Measurements from ENCODE around the gene RAB11FIP3.
"Not testable (repeated sequence)": the region's sequence is repeated elsewhere in the genome, so short reads cannot be mapped to it uniquely, and the experiment has no call there.

RAB11FIP3 gene

DNA sequence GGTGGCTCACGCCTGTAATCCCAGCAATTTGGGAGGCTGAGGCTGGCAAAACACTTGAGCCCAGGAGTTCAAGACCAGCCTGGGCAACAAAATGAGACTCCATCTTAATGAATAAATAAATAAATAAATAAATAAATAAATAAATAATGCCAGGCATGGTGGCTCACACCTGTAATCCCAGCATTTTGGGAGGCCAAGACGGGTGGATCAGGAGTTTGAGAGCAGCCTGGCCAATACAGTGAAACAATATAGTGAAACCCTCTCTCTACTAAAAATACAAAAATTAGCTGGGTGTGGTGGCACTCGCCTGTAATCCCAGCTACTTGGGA lies 10.3 kb upstream of the RAB11FIP3 start:
- not testable (repeated sequence) for H3K27ac Mint-ChIP-seq (ENCODE audit: low read depth); H3K9me3 Mint-ChIP-seq; ATAC-seq (replicated peaks; ENCODE audit: extremely low read depth, poor library complexity, severe bottlenecking); H3K36me3 Mint-ChIP-seq (ENCODE audit: insufficient read depth); DNase-seq (ENCODE audit: low spot score in 2 of 2); H3K4me1 Mint-ChIP-seq; H3K4me3 Mint-ChIP-seq; H3K27me3 Mint-ChIP-seq

DNA sequence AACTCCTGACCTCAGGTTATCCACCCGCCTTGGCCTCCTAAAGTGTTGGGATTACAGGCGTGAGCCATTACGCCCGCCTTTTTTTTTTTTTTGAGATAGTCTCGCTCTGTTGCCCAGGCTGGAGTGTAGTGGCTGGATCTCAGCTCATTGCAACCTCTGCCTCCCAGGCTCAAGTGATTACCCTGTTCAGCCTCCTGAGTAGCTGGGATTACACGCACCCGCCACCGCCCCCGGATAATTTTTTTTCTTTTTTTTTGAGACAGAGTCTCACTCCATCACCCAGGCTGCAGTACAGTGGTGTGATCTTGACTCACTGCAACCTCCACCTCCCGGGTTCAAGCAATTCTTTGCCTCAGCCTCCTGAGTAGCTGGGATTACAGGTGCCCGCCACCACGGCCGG lies 3.3 kb upstream of the RAB11FIP3 start:
- not testable (repeated sequence) for ATAC-seq (replicated peaks; ENCODE audit: extremely low read depth, poor library complexity, severe bottlenecking); DNase-seq (ENCODE audit: low spot score in 2 of 2); H3K27ac Mint-ChIP-seq (ENCODE audit: low read depth); H3K9me3 Mint-ChIP-seq; H3K27me3 Mint-ChIP-seq; H3K36me3 Mint-ChIP-seq (ENCODE audit: insufficient read depth); H3K4me3 Mint-ChIP-seq
- H3K4me1 Mint-ChIP-seq = peaks cover 15% of the 10 kb centered on the region

DNA sequence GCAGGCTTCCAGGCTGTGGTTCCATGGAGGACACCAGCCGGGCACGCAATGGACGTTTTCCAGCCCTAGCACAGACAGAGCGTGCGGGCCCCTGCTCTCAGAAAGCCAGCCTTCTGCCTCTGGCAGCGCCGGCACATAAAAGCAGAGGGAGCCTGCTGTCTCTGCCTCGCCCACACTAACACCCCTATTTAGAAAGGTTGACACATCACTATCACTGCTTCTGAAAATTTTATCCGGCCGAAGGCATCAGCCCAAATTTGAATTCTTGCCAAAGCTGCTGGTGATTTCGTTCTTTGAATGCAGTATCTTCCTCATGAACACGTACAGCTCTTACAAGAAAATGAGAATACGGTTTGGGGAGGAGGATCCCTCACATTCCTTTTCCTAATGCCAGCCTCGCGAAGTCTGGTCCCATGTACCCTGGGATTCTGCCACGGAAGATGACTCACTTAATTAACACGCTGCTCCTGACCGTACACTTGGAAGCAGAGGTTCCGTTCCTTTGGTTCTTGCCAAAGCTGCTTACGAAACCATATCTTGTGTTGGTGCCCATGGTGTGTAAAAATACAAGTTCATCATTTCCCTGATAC lies 1.3 kb upstream of the RAB11FIP3 start:
- no peaks in the 10 kb centered on the region for H3K9me3 Mint-ChIP-seq
- H3K27ac Mint-ChIP-seq (ENCODE audit: low read depth) = no peak overlapping the region
- peak overlapping the region; percentile 85 for H3K4me3 Mint-ChIP-seq
- H3K4me1 Mint-ChIP-seq = peaks cover 34% of the 10 kb centered on the region
- ATAC-seq (replicated peaks; ENCODE audit: extremely low read depth, poor library complexity, severe bottlenecking) (no peak), DNase-seq (ENCODE audit: low spot score in 2 of 2) (no peak)
- H3K36me3 Mint-ChIP-seq (ENCODE audit: insufficient read depth) = peaks cover 8% of the 10 kb centered on the region
- H3K27me3 Mint-ChIP-seq = no peaks in the 10 kb centered on the region

DNA sequence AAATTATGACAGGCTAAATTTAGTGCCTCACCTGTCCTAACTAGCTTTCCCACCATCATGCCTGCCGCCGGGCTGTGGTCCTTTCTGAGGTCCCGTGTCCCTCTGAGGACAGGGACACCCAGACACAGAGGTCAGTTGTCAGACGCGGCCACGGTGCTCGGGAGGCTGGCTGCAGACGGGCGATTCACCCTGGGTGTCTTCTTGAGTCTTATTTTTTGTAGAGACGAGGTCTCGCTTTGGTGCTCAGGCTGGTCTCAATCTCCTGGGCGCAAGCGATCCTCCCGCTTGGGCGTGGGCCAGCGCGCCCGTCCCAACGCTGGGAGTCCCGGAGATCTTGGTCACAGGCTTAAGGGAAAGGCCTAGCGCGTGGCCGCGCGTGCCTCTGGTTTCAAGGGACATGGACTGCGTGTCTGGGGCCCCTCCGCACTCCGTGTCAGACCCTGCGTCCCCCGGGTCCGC lies 797 bp upstream of the RAB11FIP3 start:
- no peak for ATAC-seq (replicated peaks; ENCODE audit: extremely low read depth, poor library complexity, severe bottlenecking)
- DNase-seq (ENCODE audit: low spot score in 2 of 2) = no peak
- peaks cover 35% of the 10 kb centered on the region for H3K4me1 Mint-ChIP-seq
- no peaks in the 10 kb centered on the region for H3K9me3 Mint-ChIP-seq
- H3K27ac Mint-ChIP-seq (ENCODE audit: low read depth) = peak overlapping the region; percentile 76
- peaks cover 8% of the 10 kb centered on the region for H3K36me3 Mint-ChIP-seq (ENCODE audit: insufficient read depth)
- H3K4me3 Mint-ChIP-seq = peak overlapping the region; percentile 85
- H3K27me3 Mint-ChIP-seq = no peaks in the 10 kb centered on the region

DNA sequence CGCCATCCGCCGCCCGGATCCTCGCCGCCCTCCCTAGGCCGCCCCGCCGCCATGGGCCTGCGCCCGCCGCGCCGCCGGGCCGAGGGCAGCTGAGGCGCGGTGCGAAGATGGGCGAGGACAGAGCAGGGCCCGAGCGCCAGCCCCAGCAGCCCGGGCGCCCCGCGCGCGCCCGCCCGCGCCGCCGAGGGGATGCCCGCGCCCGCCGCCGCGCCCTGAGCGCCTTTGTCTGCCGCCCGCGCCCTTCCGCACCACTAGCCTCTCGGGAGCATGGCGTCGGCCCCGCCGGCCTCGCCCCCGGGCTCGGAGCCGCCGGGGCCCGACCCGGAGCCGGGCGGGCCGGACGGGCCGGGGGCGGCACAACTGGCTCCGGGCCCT lies 278 bp downstream of the RAB11FIP3 start:
- Mint-ChIP-seq H3K27me3 (no peaks in the 10 kb centered on the region), H3K4me1 (peaks cover 40% of the 10 kb centered on the region), H3K4me3 (peak overlapping the region; percentile 85), H3K27ac (ENCODE audit: low read depth) (no peak overlapping the region), H3K9me3 (no peaks in the 10 kb centered on the region), H3K36me3 (ENCODE audit: insufficient read depth) (peaks cover 10% of the 10 kb centered on the region)
- DNase-seq (ENCODE audit: low spot score in 2 of 2) (no peak), ATAC-seq (replicated peaks; ENCODE audit: extremely low read depth, poor library complexity, severe bottlenecking) (peak; percentile 68)

DNA sequence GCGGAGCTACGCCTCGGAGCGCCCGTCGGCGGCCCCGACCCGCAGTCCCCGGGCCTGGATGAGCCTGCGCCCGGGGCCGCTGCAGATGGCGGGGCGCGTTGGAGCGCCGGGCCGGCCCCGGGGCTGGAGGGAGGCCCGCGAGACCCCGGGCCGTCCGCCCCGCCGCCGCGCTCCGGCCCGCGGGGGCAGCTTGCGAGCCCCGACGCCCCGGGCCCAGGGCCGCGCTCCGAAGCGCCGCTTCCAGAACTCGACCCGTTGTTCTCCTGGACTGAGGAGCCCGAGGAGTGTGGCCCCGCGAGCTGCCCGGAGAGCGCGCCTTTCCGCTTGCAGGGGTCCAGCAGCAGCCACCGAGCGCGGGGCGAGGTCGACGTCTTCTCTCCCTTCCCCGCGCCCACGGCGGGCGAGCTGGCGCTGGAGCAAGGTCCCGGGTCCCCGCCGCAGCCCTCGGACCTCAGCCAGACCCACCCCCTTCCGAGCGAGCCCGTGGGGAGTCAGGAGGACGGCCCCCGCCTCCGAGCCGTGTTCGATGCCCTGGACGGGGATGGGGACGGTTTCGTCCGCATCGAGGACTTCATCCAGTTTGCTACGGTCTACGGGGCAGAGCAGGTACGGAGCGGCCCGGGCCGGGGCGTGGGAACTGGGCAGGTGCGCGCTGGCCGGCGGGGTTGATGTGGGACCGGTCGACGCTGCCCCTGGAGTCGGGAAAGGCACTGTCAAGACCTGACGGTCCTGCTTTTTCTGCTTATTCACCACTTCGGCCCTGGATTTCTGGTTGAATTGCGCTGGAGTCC lies 861 bp downstream of the RAB11FIP3 start:
- H3K4me1 Mint-ChIP-seq = peaks cover 45% of the 10 kb centered on the region
- peak overlapping the region; percentile 81 for H3K4me3 Mint-ChIP-seq
- peak overlapping the region; percentile 62 for H3K27ac Mint-ChIP-seq (ENCODE audit: low read depth)
- H3K36me3 Mint-ChIP-seq (ENCODE audit: insufficient read depth) = peaks cover 10% of the 10 kb centered on the region
- ATAC-seq (replicated peaks; ENCODE audit: extremely low read depth, poor library complexity, severe bottlenecking) (peak; percentile 4), DNase-seq (ENCODE audit: low spot score in 2 of 2) (no peak)
- H3K9me3 Mint-ChIP-seq = no peaks in the 10 kb centered on the region
- H3K27me3 Mint-ChIP-seq = no peaks in the 10 kb centered on the region

DNA sequence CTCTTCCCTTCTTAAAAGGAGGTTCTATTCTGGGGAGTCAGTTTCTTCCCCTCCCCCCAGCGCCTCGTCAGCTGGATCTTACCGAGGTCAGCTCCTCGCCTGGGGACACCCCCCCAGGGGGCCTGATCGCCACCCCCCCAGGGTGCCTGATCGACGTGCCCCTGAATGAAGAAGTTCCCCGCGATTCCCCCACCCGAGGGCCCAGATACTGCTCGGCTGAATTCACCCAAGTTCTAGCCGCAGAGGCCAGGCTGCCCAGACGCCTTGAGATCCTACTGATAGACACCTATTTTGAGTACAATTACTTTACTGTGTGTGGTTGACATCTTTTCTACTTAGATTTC lies 1.4 kb downstream of the RAB11FIP3 start:
- Mint-ChIP-seq H3K27ac (ENCODE audit: low read depth) (peak overlapping the region; percentile 62), H3K27me3 (no peaks in the 10 kb centered on the region), H3K4me3 (peak overlapping the region; percentile 81), H3K36me3 (ENCODE audit: insufficient read depth) (peaks cover 10% of the 10 kb centered on the region), H3K9me3 (no peaks in the 10 kb centered on the region), H3K4me1 (peaks cover 45% of the 10 kb centered on the region)
- ATAC-seq (replicated peaks; ENCODE audit: extremely low read depth, poor library complexity, severe bottlenecking) (no peak), DNase-seq (ENCODE audit: low spot score in 2 of 2) (no peak)

DNA sequence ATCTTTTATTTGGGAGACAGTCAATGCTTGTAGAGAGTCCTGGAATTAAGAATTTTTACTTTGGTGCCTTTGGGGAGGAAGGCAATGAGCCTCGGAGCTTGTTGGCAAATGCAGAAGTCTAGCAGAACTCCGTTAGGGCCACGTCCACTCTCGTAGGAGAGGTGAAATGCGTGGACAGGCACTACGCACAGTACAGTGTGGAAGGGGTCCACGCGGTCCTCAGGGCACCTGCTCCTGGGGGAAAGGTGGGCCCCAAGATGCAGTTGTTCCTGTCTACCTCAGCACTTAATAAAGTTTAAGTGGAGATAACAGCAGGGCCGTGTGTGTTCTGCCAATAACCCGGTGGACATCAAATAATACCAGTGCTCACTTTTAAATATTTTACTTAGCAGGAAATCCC lies 1.8 kb downstream of the RAB11FIP3 start:
- H3K27me3 Mint-ChIP-seq = no peaks in the 10 kb centered on the region
- H3K4me3 Mint-ChIP-seq = peak overlapping the region; percentile 81
- H3K27ac Mint-ChIP-seq (ENCODE audit: low read depth) = peak overlapping the region; percentile 62
- DNase-seq (ENCODE audit: low spot score in 2 of 2) (no peak), ATAC-seq (replicated peaks; ENCODE audit: extremely low read depth, poor library complexity, severe bottlenecking) (no peak)
- peaks cover 45% of the 10 kb centered on the region for H3K4me1 Mint-ChIP-seq
- H3K9me3 Mint-ChIP-seq = no peaks in the 10 kb centered on the region
- H3K36me3 Mint-ChIP-seq (ENCODE audit: insufficient read depth) = peaks cover 10% of the 10 kb centered on the region

DNA sequence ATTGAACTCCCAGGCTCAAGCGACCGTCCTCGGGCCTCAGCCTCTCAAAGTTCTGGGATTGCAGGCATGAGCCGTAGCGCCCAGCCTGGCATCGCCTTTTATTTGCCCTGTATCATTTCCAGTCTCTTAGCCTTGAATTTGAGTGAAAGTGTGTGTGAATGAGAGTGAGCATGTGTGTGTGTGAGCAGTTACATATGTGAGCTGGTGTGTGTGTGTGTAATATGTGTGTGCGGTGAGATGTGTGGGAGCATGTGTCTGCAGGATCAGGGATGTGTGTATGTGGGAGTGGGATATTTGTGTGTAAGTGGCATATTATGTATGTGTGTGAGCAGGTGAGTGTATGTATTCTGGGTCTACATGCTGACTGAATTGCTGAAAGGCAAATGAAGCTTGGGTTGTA lies 5.5 kb downstream of the RAB11FIP3 start:
- no peaks in the 10 kb centered on the region for H3K9me3 Mint-ChIP-seq
- H3K4me1 Mint-ChIP-seq = peaks cover 41% of the 10 kb centered on the region
- peaks cover 13% of the 10 kb centered on the region for H3K36me3 Mint-ChIP-seq (ENCODE audit: insufficient read depth)
- H3K27ac Mint-ChIP-seq (ENCODE audit: low read depth) = no peak overlapping the region
- H3K4me3 Mint-ChIP-seq = no peak overlapping the region
- no peak for ATAC-seq (replicated peaks; ENCODE audit: extremely low read depth, poor library complexity, severe bottlenecking)
- no peak for DNase-seq (ENCODE audit: low spot score in 2 of 2)
- H3K27me3 Mint-ChIP-seq = no peaks in the 10 kb centered on the region

DNA sequence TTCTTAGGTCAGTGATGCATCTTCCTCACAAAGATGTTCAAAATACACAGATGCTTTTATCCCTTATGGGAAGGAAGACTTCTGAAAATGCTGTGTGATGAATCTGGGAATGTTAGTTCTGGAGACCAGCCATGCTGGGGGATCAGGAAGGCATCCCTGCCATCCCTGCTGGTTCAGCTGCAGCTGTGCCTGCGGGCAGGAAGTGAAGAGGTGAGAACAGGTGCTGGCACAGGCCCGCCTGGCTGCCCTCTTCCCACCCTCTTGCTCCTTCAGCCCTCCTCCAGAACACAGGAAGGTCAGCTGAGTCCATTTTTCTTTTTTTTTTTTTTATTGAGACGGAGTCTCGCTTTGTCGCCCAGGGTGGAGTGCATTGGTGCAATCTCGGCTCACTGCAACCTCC lies 15.2 kb downstream of the RAB11FIP3 start:
- no peak for DNase-seq (ENCODE audit: low spot score in 2 of 2)
- H3K27ac Mint-ChIP-seq (ENCODE audit: low read depth) = no peak overlapping the region
- H3K4me3 Mint-ChIP-seq = no peak overlapping the region
- no peak for ATAC-seq (replicated peaks; ENCODE audit: extremely low read depth, poor library complexity, severe bottlenecking)
- H3K4me1 Mint-ChIP-seq = peaks cover 10% of the 10 kb centered on the region
- H3K27me3 Mint-ChIP-seq = no peaks in the 10 kb centered on the region
- H3K9me3 Mint-ChIP-seq = no peaks in the 10 kb centered on the region
- peaks cover 2% of the 10 kb centered on the region for H3K36me3 Mint-ChIP-seq (ENCODE audit: insufficient read depth)

DNA sequence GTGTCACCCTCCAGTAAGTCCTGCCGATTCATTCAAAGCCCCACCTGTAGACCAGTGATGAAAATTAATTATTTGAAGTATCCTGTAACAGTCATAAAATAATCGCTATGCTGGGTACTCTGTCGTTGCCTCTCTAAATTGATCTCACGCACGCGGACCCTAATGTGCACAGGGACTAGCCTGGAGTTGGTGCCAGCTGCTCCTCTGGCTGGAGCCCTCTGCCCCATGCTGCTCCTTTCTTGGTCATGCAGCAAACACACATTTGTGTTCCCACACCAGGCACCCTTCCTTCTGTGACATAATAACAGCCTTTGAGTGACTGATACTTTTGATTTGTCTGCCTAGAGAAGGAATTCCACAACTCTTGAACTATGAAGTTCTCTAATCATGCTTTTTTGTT lies 16.0 kb downstream of the RAB11FIP3 start:
- H3K36me3 Mint-ChIP-seq (ENCODE audit: insufficient read depth) = peaks cover 2% of the 10 kb centered on the region
- H3K4me3 Mint-ChIP-seq = no peak overlapping the region
- no peak overlapping the region for H3K27ac Mint-ChIP-seq (ENCODE audit: low read depth)
- no peaks in the 10 kb centered on the region for H3K27me3 Mint-ChIP-seq
- no peaks in the 10 kb centered on the region for H3K9me3 Mint-ChIP-seq
- peaks cover 10% of the 10 kb centered on the region for H3K4me1 Mint-ChIP-seq
- DNase-seq (ENCODE audit: low spot score in 2 of 2) = no peak
- ATAC-seq (replicated peaks; ENCODE audit: extremely low read depth, poor library complexity, severe bottlenecking) = no peak

DNA sequence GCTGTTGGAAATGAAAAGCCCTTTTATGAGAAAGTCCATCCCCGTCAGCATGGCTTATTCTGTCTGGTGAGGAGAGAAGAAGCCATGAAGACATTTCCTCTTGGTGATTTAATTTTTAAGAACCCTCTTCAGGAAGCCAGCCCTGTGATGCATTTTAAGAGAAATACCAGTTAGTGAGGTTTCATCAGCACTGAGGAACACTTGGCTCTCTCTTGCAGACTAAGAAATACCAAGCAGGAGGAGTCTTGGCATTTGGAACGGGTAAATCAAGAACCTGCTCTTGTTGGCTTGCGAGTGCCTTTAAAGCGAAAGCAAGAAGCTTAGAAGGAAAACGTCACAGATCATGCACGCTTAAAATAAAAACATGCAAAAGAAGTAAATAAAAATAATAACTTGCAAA lies 17.5 kb downstream of the RAB11FIP3 start:
- Mint-ChIP-seq H3K9me3 (no peaks in the 10 kb centered on the region), H3K27me3 (no peaks in the 10 kb centered on the region), H3K27ac (ENCODE audit: low read depth) (no peak overlapping the region), H3K4me1 (peaks cover 10% of the 10 kb centered on the region), H3K4me3 (no peak overlapping the region), H3K36me3 (ENCODE audit: insufficient read depth) (peaks cover 2% of the 10 kb centered on the region)
- no peak for ATAC-seq (replicated peaks; ENCODE audit: extremely low read depth, poor library complexity, severe bottlenecking)
- no peak for DNase-seq (ENCODE audit: low spot score in 2 of 2)

DNA sequence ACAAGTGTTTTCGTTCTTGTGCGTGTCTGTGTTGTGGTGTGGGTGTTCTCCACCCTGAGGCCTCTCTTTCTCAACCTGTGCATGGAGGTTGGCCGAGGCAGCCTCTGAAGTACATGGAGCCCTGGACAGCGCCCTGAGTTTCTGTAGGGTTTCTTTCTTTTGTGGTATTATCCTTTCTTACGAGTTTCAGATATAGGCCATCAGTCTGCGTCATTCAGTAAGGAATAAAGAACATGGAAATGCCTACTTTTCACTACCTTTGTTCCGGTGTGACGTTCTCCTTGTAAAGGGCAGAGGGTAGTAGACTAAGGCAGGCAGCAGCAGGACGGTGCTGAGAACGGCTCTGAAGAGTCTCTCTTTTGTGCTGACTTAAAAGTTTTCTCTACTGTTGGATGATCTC lies 18.6 kb downstream of the RAB11FIP3 start:
- ATAC-seq (replicated peaks; ENCODE audit: extremely low read depth, poor library complexity, severe bottlenecking) = no peak

More for the DNA sequence above, 18.6 kb downstream of the RAB11FIP3 start:
- Mint-ChIP-seq H3K27ac (ENCODE audit: low read depth) (no peak overlapping the region), H3K4me3 (no peak overlapping the region), H3K4me1 (peaks cover 10% of the 10 kb centered on the region), H3K9me3 (no peaks in the 10 kb centered on the region), H3K36me3 (ENCODE audit: insufficient read depth) (peaks cover 3% of the 10 kb centered on the region), H3K27me3 (no peaks in the 10 kb centered on the region)
- DNase-seq (ENCODE audit: low spot score in 2 of 2) = no peak
